NCI-H1436 treated with DMSO at 0.1 percent for 48 hours (cell line): ENCODE measurements around the gene UGT2B15.
"Not testable (repeated sequence)": the region's sequence is repeated elsewhere in the genome, so short reads cannot be mapped to it uniquely, and the experiment has no call there.

Experiments used
- DNase-seq: peaks from one replicate; lab custom pipeline; 2025; lab: John Stamatoyannopoulos, UW

Gene UGT2B15

GRCh38 chr4:68656445-68656973 is 13.9 kb downstream of the UGT2B15 start:
- not testable (repeated sequence) for DNase-seq

GRCh38 chr4:68655764-68656444 is 14.5 kb downstream of the UGT2B15 start:
- DNase-seq: no peak

DNA sequence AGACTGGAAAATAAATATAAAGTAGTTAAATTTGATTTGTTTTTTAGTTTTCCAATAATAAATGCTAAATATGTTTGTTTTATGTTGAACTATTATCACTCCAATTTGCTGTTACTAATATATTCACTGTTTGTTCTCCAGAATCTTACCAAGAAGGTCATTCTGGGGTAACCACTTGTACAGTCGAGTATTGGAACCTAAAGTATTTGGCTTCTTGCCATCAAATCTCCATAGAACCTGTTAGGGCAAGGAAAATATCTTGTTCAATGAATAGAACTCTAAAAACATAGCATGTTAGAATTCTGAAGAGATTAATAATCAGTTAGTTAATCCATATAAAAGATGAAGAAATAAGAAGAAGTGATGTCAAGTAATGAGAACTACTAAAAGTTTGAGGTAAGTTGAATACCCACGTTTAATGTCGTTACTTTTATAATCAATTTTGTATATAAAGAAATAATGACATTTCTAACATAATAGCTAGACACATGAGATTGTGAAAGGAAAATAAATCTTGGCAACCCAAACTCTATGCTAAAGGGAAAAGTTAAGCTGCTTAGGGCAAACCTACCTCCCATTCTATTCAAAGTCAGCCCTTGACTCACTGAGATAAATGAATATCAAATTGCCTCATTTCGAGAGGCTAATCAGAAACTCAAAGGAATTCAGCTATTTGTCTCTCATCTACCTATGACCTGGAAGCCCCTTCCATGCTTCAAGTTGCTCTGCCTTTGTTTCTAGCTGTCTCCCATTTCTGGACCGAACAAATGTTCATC is 15.3 kb downstream of the UGT2B15 start:
- DNase-seq: no peak

DNA sequence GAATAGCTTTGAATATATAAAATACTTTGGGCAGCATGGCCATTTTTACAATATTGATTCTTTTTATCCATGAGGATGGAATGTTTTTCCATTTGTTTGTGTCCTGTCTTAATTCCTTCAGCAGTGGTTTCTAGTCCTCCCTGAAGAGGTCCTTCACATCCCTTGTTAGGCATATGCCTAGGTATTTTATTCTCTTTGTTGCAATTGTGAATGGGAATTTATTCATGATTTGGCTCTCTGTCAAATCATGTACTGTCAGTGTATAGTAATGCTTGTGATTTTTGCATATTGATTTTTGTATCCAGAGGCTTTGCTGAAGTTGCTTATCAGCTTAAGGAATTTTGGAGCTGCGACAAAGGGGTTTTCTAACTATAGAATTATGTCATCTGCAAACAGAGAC is 18.5 kb downstream of the UGT2B15 start:
- DNase-seq: no peak

DNA sequence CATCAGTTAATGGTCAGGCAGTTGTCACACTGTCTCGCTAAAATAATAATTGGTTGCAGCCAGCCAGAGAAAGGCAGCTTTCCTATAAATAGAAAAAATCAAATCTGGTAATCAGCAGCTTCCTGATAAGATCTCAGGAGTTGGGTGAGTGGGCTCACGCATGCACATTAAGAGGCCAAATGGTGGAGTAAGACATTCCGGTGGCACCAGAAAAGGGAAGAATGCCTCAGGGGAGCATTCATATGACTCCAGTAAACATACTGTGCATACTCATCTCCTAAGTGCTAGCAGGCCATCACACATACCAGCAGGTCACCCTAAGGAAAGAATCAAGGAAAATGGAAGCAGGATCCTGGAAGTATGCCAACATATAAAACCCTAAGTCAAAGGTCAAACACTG is 40.1 kb downstream of the UGT2B15 start:
- DNase-seq: no peak

DNA sequence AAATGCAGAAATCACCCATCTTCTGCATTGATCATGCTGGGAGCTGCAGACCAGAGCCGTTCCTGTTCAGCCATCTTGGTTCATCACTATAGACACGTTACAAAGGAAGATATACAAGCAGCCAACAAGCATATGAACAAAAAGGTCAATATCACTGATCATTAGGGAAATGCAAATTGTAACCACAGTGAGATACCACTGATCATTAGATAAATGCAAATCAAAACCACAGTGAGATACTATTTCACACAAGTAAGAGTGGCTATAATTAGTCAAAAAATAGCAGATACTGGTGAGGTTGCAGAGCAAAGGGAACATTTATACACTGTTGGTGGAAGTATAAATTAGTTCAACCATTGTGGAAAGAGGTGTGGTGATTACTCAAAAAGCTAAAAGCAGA is 47.7 kb downstream of the UGT2B15 start:
- not testable (repeated sequence) for DNase-seq

DNA sequence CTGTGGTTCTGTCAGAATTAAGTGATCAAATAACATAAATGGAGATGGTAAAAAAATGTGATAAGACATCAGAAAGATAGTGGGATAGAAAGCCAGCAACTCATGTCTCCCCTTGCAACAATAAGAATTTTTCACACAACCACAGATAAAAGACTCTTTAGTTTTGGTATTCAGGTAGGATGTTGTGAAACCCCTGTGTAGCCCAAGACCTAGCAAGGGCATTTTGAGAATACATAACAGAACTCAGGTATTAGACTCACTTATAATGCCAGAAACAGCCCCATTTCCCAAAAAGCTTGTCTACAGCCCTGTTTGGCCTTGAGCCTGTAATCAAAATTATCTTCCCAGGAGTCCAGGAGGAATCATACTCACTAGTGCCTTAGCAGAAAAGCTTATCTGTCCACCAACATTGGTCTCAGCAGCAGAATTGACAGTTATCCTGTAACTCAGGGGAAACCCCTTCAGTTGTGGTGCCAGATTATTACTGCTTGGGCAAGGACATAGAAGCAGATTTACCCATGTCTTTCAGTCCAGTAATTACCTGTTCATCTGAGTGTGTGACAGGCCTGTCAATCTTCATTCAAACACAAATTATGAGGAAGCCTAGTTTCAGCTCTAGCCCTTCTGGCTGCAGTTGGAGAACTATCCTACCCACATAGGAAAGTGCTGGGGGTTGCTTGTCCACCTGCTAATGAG is 53.3 kb downstream of the UGT2B15 start:
- DNase-seq: no peak

- no peak for DNase-seq
These were observed 54.6 kb downstream of the UGT2B15 start for GRCh38 chr4:68615699-68616422.

- DNase-seq: no peak
These were observed 56.7 kb downstream of the UGT2B15 start for GRCh38 chr4:68613752-68614151.

GRCh38 chr4:68606240-68606639 is 64.2 kb downstream of the UGT2B15 start:
- no peak for DNase-seq

DNA sequence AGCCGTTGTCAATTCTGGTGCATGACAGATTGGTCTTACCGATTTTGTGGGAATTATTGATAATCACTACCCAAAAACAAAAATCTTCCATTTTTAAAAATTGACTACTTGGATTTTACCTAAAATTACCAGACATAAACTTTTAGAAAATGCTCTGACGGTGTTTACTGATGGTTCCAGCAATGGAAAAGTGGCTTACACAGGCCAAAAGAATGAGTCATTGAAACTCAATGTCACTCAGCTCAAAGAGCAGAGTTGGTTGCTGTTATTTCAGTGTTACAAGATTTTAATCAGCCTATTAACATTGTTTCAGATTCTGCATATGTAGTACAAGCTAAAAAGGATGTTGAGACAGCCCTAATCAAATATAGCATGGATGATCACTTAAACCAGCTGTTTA is 71.3 kb downstream of the UGT2B15 start:
- no peak for DNase-seq

- DNase-seq: no peak
These were observed 73.0 kb downstream of the UGT2B15 start for GRCh38 chr4:68597482-68597881.
